Activated CD4-positive, alpha-beta T cell treated with anti-CD3 and anti-CD28 coated beads, Interleukin-2, amount 50 U/mL, for 24 hours (primary cell): ENCODE measurements around the gene P3R3URF.

Source experiments
- DNase-seq, 2 donors: peaks; one replicate each; pipeline ENCODE4 v3.0.0-alpha.2; 2020; ENCODE audit warnings: low read depth in 1 of 2, low spot score in 1 of 2

P3R3URF gene

DNA sequence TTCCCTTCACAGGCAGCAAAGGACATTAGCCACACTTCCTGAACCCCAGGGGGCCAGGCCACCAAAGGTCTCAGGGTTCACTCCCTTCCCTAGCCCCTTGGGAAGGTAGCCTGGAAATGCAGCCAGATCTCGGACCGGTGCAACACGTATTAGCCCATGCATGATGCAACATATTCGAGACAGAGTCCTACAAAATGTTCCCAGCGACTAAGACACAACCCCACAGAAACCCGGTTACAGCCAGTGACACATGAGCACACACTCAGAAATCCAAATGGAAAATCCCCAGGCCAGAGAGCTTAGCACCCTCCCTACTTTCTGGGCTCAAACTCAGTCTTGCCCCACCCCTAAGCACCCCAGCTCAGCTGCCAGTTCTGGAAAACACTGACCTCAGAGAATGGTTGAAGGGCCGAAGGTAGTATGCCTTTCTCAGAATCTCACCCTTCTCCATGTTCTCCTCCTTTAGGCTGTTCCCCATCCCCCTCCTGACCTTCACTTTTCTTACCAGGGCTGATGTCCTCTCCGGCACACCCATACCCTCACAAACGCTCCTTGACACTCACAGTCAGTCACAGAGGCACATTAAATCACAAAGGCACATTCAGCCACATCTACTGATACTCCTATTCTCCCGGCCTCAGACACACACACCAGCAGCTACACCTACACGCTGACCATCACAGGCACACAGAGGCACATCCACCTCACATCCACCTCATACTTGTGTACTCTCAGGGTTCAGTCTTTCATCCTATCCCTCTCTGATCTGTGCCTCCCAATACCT lies 1.6 kb downstream of the P3R3URF start, which contains the start of gene TSPAN1:
TSPAN1 (plus strand) TSS at position 640 of the 784 bp plus-strand sequence. CDS start 6,021 bp downstream, outside the sequence.
- no peak for DNase-seq

DNA sequence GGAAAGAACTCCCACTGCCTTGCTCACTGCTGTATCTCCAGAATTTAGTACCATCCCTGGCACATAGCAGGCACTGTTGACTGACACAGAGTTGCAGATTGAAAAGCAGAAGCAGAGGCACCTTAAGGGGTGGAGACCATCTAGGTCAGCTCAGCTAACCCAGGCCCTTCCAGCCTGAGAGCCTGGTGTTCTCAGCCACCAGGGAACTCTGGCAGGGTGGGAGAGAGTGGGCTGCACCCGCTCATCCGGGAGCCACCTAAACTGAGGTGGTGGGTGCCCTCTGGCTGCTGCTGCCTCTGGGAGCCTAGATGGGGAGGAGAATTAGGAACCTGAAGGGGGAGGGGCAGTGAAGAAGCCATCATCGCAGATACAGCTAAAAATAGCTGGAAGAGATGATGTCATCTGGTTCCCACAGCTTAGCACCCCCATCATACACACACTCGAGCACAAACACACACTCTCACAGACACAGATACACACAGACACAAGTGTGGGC lies 2.9 kb downstream of the P3R3URF start:
- no peak for DNase-seq

DNA sequence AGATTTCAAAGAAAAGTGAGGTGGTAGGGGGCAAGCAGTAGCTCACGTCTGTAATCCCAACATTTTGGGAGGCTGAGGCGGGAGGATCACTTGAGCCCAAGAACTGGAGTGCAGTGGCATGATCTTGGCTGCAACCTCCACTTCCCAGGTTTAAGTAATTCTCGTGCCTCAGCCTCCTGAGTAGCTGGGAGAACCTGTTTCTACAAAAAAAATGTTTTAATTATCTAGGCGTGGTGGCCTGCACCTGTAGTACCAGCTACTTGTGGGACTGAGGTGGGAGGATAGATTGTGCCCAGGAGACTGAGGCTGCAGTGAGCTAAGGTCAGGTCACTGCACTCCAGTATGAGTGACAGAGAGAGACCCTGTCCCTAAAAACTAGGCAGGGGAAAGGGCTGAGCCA lies 4.0 kb downstream of the P3R3URF start:
- DNase-seq: no peak

DNA sequence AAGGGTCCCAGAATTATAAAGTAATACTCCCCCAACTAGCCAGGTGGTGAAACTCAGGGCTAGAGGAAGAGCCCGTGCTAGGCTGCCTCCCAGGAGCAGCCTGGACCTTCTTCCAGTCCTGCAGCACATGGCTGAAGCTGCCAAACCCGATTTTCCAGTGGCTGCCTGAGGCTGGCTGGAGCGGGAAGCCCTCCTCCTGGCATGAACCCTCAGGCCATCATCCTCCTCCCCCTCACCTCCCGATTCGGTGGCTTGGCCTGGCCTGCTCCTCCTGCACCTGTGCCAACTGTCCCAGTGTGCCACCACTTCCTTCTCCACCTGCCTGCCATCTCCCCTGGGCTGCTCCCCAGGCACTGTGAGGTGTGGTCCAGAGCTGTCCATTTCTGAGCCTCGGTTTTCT lies 4.4 kb downstream of the P3R3URF start:
- no peak for DNase-seq

DNA sequence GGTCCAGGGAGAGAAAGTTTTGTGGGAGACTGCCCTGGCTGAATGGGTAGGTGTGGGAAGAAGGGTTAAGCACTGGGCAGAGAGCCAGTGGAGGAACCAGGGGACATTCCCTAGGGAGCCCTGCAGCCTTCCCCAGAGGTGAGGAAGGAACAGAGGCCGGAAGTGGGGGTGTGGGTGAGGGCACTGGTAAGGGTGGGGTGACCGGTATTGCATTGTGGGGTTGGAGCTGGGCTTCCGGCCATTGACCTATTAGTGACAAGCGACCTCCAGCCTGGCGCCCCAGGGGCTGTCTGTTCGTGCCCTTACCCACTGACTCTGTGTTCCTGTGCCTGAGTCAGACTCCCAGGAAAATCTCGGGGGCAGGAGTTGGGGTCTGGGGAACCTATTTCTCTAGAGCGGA lies 4.9 kb downstream of the P3R3URF start:
- DNase-seq: no peak

DNA sequence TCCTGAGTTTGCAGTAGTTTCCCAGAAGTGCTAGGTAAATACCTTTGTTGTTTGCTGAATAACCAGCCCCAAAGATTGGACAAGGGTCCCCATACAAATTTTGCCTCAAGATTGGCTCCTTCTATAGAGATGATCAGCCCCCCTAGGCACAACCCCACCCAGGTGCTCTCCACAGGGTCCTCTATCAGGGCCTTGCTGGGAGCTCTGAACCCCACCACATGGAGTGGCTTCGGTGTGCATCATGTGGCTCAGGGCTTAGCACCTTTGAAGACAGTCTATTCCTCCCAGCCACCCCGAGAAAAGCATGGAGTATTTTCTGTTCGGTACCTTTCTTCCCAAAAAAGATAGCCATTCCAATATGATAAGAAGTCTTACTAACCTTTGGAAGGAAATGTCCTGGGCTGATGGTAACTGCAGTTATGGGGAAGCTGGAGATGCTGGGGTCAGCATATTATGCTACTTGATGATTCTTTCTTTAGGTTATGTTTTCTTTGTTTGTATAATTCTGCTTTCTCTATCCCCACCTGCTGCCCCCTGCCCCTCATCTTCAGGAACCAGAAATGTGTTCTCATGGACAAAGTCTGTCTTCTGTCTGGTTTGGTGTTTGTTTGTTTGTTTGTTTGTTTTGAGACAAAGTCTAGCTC lies 6.4 kb downstream of the P3R3URF start:
- DNase-seq: no peak

DNA sequence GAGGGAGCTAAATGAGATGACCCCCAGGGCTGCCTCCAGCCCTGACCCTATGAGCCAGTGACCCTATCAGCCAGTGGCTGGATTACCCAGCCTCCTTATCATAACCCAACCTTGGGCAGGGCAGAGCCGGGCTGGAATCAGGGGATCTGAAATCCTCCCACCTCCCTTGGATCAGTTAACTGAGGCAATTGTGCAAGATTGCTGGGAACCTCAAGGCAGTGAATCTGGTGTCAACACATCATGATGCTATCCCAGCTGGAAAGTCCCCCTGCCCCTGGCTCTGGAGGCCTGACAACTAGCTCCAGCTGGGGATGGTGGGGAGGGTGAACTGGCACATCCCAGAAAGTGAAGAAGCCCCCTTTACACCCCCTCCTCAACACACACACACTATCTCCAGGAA lies 7.8 kb downstream of the P3R3URF start:
- DNase-seq: no peak

DNA sequence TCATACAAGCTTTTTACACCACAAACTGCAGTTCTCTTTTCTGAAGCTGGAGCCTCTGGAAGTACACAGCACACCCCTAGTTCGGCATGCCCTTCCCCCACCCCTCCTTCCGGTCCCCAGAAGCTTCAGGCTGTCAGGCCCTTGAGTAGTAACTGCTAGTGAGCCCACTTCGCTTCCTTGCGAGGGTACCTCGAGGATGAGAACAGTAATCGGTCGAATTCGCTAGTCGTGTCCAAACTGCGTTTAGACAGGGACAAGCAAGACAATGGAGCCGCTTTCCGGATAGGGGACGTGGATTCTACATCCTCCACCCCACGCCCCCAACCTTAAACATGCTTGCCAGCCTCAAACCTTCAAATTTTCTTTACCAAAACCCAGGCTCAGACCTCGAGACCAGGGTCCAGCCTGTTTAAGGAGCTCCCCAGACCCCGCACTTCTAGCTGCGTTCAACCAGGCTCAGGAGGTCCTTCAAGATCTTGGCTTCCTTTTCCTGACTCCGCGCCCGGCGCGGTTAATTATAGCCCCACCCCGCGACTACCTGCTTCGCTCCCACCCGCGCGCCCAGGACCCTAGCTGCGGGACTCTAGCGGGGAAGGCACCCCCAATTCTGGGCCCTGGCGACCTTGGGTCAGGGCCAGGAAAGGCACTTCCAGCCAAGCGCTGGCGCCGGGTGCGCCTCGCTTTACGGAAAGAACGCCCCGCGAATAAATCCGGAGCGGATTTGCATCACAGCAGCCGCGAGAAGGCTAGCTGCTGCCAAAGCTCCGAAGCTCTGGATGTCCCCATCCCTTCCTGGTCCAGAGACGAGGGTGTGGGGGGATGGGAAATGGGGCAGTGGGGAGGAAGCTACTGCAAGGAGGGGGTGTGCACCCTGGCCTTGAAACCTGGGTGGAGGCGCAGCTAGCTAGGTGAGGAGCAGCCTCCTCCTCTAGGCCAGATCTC lies 9.5 kb downstream of the P3R3URF start:
- peak; percentile 13 to 24 for DNase-seq

DNA sequence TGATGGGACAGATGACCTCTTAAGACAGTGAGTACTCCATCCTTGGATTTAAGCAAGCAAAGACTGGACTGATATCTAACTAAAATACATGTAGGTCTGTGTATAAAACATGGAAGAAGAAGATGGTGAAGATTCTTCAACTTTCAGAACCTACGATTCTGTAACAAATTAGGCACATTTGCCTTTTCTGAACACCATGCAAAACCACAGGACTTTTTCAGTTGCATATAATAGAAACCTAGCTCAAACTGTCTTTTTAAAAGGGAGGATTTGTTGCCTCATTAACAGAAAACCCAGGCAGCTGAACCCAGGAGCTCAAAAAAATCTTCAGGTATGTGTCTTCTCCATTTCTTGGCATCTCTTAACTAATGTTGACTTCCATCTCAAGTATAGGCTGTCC lies 16.1 kb downstream of the P3R3URF start:
- DNase-seq: no peak

DNA sequence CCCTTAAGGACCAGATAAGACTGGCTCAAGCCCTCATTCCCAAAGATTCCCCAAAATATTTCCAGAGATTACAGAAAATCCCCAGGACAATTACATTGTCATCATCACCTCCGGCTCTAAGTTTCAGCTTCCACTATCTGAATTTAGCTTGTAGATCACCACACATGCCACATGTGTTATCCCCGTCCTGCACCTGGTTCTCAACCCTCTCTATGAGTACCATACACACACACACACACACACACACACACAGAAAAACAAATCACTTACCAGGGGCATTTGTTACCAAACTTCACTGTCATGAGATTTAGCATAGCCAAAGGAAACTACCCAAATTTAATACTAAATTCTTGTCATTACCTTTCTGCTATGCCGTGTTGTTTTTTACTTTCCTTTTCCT lies 16.8 kb downstream of the P3R3URF start:
- DNase-seq: no peak

DNA sequence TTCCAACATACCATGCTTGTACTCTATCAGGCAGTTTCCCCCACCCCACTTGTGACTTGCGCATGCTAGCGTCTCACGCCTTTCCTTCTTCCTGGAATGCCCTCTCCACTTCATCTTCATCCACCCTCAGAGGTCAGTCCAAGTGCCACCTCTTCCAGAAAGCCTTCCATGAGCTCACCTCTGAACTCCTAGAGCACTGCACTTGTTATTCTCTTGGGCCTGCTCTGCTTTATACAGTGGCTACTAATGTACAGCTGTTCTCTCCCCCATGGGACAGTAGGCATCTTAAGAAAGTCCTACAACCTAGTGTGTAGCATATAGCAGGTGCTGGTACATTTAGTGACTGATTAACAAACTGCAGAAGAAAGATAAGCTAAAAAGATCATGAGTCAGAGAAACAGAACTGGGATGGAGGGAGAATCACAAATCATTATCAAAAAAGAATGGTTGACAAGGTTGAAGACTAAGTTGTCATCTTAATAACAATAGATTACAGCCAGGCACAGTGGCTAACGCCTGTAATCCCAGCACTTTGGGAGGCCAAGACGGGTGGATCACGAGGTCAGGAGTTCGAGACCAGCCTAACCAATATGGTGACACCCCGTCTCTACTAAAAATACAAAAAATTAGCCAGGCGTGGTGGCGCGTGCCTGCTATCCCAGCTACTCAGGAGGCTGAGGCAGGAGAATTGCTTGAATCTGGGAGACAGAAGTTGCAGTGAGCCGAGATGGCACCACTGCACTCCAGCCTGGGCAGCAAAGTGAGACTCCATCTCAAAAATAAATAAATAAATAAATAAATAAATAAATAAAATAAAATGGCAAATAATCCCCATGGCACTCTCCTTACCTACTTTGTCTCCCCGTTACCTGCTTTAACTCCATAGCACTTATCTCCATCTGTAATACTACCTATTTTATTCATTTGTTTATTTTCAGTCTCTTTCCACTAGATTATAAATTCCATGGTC lies 17.7 kb downstream of the P3R3URF start:
- DNase-seq: no peak

DNA sequence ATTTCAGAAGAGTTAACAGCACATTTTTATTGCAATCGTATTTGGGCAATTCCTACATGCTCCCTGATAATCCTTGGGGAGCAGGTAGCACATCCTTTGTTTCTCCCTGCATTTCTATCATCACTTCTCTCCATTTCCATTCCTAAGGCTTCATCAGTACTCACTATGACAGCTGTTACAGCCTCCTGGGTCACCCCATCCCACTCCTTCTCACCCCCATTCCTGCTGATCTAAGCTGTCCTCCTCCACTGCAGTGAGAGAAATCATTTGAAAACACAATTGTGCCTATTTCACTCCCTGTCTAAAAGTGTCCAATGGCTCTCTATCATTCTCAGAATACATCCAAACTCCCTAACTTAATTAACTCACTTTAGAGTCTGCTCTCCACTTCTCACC lies 18.4 kb downstream of the P3R3URF start:
- DNase-seq: no peak

DNA sequence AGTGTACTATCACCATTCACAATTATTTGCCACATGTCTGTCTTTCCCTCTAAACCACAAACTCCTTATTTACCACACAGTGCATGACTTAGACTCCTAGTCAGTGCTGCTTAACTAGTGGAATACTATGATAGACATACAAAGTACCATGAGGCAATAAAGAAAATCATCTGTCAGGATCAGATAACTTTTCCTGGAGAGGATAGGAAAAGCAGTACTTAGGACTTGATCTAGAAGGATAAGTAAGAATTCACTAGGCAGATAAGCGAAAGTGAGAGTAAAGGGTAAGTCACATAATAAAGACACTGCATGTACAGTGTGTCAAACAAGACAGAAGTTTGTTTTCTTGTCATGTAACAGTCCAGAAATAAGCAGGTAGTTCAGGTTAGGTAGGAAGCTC lies 22.6 kb downstream of the P3R3URF start:
- DNase-seq: no peak

DNA sequence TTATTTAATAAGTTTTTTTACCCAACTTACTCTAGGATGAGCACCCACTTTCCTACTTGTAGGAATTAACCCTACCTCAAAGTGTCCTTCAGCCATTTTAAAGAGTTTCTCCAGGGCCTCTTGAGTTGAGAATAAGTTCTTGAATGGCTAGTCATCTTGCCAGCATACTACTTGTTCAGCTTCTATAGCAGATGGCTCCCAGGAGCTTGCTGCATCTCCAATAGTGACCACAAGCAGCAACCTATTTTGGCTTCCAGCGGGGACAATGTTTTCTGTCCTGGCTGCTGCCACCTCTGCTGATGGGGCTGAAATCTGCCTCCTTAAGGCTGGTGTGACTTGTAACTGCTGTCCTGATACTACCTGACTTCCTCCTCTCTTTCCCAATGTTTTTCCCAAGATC lies 23.1 kb downstream of the P3R3URF start:
- no peak for DNase-seq

DNA sequence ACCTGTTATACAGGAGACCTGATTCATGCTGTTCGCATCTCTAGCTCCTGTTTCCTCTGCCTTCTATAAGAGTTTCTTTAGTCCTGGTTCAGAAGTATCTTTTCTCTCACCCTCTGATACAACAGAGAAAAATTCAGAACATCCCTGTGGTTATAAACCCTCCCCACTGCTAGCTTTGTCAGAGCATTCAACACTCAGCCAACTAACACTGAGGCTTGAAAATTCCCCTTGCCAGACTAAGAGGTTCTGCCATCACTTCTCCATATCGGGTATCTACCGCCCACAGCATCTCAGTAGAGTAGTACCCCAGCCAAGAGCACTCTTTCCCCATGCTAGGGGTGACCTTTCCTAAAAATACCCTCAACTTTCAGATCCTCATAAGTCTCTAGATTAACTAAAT lies 24.3 kb downstream of the P3R3URF start:
- DNase-seq: no peak

DNA sequence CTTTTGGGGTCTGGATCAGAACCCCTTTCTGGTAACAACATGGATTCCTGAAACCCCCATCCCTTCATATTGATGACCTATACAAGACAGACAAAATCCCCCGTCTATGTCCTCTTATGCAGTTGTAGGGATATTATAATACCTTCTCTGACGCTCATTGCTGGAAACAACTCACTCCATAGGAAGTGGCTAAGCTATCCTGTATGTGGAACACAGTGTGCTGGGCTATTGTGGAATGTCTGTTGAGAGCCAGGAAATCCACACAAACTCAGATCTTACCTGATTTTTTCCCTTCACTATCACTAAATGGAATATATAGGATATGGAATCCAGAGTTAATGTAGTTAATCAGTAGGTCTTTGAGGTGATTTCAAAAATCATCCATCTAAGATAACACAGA lies 26.2 kb downstream of the P3R3URF start:
- DNase-seq: no peak

DNA sequence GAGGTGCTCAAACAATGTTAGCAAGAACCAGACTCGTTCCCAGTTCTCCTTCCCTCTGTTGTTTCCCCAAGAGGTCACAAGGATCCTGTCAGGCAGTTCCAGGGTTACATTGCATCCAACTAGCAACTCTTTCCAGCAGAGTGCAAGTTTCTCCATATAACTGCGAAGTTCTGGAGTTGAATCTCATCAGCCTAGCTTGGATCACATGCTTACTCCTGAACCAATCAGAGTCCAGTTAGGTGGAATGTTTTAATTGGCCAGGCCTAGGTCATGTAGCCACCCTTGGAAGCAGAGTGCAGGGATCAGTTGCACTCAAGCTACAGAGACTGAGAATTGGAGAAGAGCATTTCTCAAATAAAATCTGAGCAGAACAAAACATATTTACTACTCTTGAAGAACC lies 28.0 kb downstream of the P3R3URF start:
- DNase-seq: no peak

DNA sequence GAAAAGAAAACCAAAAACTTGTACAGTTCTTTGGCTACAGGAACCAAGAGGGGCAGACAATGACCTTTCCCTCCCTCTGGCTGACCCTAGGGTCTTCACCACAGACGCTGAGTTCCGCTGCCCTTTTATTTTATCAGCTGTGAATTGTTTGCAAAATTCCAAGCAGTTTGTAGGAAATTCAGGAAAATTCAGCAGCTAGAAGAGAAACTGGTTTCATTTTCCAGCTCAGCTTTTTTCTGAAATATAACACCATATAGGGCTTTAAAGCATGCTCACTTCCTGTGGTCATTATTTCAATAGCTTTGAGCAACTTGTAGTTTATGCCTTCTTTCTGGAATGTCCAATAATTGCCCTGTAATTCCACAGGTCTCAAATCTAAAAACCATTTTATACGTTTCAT lies 38.4 kb downstream of the P3R3URF start:
- no peak for DNase-seq

DNA sequence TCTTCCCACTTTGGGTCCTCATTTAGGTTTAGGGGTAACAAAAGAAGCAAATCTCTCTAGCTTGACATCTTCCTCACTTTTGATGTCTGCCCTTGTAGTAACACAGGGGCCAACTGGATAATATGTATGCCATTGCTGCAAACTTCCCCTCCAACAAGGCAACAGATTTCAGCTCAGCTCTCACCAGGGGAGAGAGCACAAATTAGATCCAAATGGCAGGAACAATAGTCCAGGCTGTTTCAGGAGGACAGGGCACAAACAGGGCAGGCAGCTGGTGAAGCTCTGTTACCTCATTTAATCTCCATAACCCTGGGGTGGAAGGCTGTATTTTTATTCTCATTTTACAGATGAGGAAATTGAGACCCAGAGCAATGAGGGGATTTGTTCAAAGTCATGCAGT lies 39.6 kb downstream of the P3R3URF start:
- DNase-seq: no peak

DNA sequence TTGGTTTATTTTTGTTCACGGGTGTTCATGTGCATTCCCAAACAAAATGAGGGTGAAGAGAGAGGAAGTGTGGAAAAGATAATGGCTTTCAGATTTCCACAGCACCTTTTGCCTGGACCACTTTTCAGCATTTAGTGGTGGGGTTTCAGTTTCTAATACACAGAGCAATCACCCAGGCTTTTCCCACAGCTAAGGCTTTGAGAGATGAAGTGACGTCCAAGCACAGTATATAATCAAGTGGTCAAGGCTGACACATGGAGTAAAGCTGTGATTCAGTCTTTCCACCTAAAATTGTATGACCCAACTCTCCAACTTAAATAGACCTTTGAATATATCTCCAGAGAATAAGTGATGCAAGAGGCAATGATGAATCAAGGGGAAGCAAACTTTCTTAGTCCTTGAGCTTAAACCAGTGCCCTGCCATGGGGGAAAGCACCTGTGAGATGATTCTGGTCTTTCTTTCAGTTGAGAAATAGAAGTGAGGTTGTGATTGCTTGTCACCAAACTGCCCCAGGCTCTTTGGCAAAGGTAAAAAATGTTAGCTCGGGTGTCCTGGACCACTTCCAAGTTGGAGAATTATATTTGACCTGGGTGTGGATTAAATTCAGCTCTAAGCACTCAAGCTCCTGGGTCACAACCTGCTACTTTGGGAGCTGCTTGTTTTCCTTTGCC lies 41.5 kb downstream of the P3R3URF start:
- no peak for DNase-seq
